ENCODE data around the gene HMCN1.
"Not testable (repeated sequence)": the region's sequence is repeated elsewhere in the genome, so short reads cannot be mapped to it uniquely, and the experiment has no call there.

Gene HMCN1

DNA sequence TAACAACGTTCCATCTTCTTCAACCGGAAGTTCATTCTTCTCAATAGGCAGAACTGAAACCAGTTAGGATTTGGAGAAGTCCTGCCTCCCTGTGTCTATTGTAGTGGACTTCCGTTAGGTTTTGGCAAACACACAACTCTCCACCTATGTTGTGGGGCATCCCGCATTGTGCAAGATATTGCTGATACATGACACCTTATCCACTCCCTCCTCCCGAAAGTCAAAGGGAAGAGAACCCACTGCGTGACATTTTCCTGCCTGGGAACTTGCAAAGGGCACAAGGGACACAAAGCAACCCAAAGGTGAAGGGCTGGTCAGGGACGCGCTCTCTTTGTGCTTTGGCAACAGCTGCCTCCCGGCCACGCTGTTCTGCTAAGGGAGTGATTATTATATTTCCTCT is 476.1 kb downstream of the HMCN1 start:
- no peak for DNase-seq

DNA sequence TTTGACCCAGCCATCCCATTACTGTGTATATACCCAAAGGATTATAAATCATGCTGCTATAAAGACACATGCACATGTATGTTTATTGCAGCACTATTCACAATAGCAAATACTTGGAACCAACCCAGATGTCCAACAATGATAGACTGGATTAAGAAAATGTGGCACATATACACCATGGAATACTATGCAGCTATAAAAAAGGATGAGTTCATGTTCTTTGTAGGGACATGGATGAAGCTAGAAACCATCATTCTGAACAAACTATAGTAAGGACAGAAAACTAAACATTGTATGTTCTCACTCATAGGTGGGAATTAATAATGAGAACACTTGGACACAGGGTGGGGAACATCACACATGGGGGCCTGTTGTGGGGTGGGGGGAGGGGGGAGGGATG is 477.4 kb downstream of the HMCN1 start:
- not testable (repeated sequence) for DNase-seq

DNA sequence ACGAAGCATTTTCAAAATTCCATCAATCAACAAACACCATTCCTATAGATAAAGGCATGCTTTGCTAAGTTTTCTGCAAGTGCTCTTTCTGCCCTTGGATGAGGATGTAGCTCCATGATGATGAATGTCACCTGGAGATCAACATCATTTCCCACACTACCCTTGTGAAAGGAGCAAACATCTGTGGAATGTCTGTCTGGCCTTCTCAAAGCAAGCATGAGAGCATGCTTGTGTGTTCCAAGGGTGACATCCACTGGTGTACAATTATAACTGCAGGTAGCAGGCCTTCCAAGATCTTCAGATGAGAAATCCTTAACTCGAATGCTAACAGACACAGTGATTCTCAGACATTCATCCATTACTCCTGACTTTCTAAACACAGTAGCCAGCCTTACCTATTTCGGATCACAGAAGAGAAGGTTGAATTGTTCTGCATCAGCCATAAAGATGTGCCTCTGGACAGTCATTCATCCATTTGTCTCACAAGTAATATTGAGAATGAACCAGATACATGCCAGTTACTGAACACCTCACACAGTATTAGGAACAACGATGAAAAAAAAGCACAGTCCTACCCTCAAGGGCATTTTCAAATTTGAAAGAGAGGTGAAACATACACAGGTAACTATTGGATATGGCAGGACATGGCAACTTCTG is 478.5 kb downstream of the HMCN1 start:
- peak; percentile 89 for DNase-seq

- peak; percentile 60 for DNase-seq
Observed at GRCh38 chr1:186213225-186213607, 479.0 kb downstream of the HMCN1 start.

- DNase-seq: no peak
Observed at GRCh38 chr1:186214791-186215190, 480.6 kb downstream of the HMCN1 start.

DNA sequence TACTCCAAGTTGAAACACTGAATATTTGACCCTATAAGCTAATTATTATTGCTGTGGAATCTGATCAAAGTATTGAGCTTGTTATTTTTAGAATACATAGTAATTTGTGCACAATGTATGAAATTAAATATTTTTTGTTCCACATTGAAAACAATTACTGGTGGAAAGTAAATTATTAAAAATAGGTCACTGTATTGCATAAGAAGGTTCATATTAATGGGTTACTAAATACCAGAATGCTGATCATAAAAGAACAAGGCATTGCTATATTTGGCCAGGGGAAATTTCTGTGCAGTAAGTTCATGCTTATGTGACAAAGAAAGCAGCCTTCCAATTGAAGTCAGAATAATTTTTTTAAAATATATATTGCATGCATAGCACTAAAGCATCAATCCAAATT is 481.4 kb downstream of the HMCN1 start:
- no peak for DNase-seq

DNA sequence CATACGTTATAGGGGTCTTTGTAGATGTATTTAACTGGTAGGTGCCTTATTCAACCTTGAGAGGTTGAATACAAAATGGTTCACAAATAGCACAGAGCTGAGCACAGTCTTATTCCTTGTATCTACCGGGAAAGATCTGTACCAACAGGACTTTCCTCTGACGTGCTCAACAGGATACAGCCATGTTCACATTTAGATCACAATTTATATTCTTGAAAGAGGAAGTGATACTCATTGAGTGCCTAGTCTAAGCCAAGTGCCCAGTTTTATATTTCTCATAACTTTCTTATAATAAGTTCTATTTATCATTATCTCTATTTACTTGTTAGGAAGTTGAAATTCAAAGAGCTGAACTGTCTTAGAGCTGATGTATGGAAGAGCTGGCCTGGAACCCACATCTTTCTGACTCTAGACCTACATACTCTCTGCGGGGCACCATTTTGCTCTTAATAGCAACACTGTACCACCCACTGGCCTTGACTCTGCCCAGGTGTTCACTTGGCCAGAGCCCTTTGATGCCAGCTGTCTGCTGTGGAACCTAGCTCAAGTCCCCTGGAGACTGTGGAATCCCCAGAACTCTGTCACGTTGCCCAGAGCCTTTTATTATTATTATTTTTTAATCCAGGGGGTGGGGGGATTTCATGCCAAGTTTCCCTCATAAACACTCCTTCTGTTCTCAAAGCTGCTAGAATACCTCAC is 484.6 kb downstream of the HMCN1 start:
- DNase-seq: peak; percentile 80

GRCh38 chr1:186220067-186220466 is 485.9 kb downstream of the HMCN1 start:
- DNase-seq: peak; percentile 75

DNA sequence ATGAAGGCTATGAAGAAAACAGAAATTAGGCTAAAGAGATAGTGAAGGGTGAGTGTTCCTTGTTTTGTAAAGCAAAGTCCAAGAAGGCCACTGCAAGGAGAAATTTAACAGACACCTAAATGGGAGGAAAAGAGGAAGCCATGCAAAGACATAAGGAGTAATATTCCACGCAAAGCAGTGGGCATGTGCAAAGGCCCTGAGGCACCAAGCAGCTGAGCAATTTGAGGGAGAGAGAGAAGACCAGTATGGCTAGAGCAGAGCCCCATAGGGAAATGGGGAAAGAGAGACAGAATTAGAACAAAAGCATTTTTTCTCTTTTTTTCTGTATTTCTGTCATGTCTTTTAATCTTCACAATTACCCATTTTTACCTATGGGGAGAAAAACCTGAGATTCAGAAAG is 486.7 kb downstream of the HMCN1 start:
- peak; percentile 81 for DNase-seq

GRCh38 chr1:186225096-186225495 is 490.9 kb downstream of the HMCN1 start:
- no peak for DNase-seq

GRCh38 chr1:186228749-186229148 is 494.6 kb downstream of the HMCN1 start:
- no peak for DNase-seq

- DNase-seq: no peak
Observed at GRCh38 chr1:186231861-186232436, 497.8 kb downstream of the HMCN1 start.

- no peak for DNase-seq
Observed at GRCh38 chr1:186234976-186235686, 500.9 kb downstream of the HMCN1 start.

GRCh38 chr1:186235696-186236095 is 501.5 kb downstream of the HMCN1 start:
- no peak for DNase-seq

GRCh38 chr1:186236921-186237320 is 502.7 kb downstream of the HMCN1 start:
- DNase-seq: no peak

DNA sequence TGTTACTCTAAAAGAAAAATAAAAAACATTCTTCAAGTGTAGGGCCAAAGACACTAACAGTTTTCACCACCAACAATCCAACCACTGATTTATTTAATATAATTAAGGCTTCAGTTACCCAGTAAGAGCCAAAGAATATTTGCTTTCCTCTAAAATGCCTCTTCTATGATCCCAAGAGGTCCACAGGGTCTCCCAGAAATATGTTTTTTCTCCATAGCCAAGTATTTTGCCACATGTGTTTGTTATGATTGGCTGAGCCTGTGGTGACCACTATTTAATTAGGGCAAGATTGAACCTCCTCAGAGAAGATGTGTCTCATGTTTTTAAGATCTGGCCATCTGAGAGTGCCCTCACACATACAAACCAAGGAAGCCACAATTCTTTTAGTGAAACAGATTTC is 505.0 kb downstream of the HMCN1 start:
- DNase-seq: no peak

GRCh38 chr1:186240436-186240835 is 506.2 kb downstream of the HMCN1 start:
- DNase-seq: no peak
